Epithelial cell of proximal tubule (primary cell): ENCODE results near the gene THEM5. TPM values are rescaled to one million over a fixed set of nuclear protein-coding genes. Genes with fewer than 3 reads are reported as not detected.

ENCODE experiments used
- DNase-seq: peaks from one replicate; pipeline ENCODE4 v3.0.0-alpha.2; 2011; ENCODE audit warnings: low read depth
- H3K4me3 ChIP-seq: 2 replicates; pipeline ENCODE4 v1.5.1; 2011; ENCODE audit warnings: low read depth, mild to moderate bottlenecking, low read length
- CTCF ChIP-seq: conservative IDR thresholded peaks from 2 replicates; pipeline ENCODE4 v1.5.1; 2012; ENCODE audit warnings: low read depth, mild to moderate bottlenecking, low read length
- total RNA-seq: library from RNA; depleted of rRNA; stranded (reverse); fragments of >200 nt; gene quantifications from 2 replicates; pipeline ENCODE4 v1.2.3, GENCODE V29; 2015

THEM5 gene
- total RNA-seq, 1 donor from 2014 or later = not detected

GRCh38 chr1:151834239-151834638, 19.3 kb downstream of the THEM5 start:
- DNase-seq = no peak
- H3K4me3 ChIP-seq = no peak overlapping the region
- no peak for TF ChIP-seq CTCF

GRCh38 chr1:151833172-151833900, 20.2 kb downstream of the THEM5 start:
- no peak for DNase-seq
- TF ChIP-seq CTCF = no peak
- H3K4me3 ChIP-seq = no peak overlapping the region

GRCh38 chr1:151832318-151832980, 21.1 kb downstream of the THEM5 start:
- H3K4me3 ChIP-seq = peak overlapping the region; percentile 26
- no peak for TF ChIP-seq CTCF
- DNase-seq = peak; percentile 52

GRCh38 chr1:151831605-151832004, 21.9 kb downstream of the THEM5 start, which contains the start of gene RORC:
Gene RORC (minus strand): TSS chr1:151831802. CDS start chr1:151831764, 38 bp downstream.
- no peak for DNase-seq
- no peak for TF ChIP-seq CTCF
- H3K4me3 ChIP-seq = peak within 1 kb of the TSS; percentile 69

- peak overlapping the region; percentile 69 for H3K4me3 ChIP-seq
- no peak for TF ChIP-seq CTCF
- DNase-seq = no peak
These were observed 22.3 kb downstream of the THEM5 start for GRCh38 chr1:151831256-151831591.

- no peak for TF ChIP-seq CTCF
- H3K4me3 ChIP-seq = peak overlapping the region; percentile 69
- DNase-seq = no peak
These were observed 23.5 kb downstream of the THEM5 start for GRCh38 chr1:151830055-151830454.
